ENCODE data around the gene ILF3. TPM values are rescaled to one million over a fixed set of nuclear protein-coding genes. Genes with fewer than 3 reads are reported as not detected.

The ILF3 gene
- total and polyA plus RNA-seq, 2 donors from 2014 or later = 58.3 to 206 TPM

GRCh38 chr19:10681658-10682057, 27.5 kb downstream of the ILF3 start:
- H3K27me3 ChIP-seq (ENCODE audit: control insufficient read depth, insufficient read depth, low read length) = no peaks in the 10 kb centered on the region
- intact Hi-C loops (cut with DNase I) = no loop called here
- H3K4me1 ChIP-seq (ENCODE audit: control insufficient read depth in 2 of 3, insufficient read depth in 2 of 3, low read depth in 1 of 3, low read length in 3 of 3) = no peaks in the 10 kb centered on the region
- TF ChIP-seq, protein P1, sequence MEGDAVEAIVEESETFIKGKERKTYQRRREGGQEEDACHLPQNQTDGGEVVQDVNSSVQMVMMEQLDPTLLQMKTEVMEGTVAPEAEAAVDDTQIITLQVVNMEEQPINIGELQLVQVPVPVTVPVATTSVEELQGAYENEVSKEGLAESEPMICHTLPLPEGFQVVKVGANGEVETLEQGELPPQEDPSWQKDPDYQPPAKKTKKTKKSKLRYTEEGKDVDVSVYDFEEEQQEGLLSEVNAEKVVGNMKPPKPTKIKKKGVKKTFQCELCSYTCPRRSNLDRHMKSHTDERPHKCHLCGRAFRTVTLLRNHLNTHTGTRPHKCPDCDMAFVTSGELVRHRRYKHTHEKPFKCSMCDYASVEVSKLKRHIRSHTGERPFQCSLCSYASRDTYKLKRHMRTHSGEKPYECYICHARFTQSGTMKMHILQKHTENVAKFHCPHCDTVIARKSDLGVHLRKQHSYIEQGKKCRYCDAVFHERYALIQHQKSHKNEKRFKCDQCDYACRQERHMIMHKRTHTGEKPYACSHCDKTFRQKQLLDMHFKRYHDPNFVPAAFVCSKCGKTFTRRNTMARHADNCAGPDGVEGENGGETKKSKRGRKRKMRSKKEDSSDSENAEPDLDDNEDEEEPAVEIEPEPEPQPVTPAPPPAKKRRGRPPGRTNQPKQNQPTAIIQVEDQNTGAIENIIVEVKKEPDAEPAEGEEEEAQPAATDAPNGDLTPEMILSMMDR (IDR thresholded peaks at IDR 0.05; ENCODE audit: borderline replicate concordance, extremely low read depth, insufficient read depth) = no peak
- H3K36me3 ChIP-seq (ENCODE audit: control insufficient read depth in 2 of 3, insufficient read depth in 3 of 3, low read length in 3 of 3) = peaks cover 32 to 89% (median 69%) of the 10 kb centered on the region in 3 donors
- no peak overlapping the region for H3K4me3 ChIP-seq (ENCODE audit: low read length in 3 of 3)
- no peak overlapping the region for H3K9ac ChIP-seq (ENCODE audit: low read length in 3 of 3)
- no peak for FAIRE-seq
- H3K27ac ChIP-seq (ENCODE audit: low read depth in 2 of 2, low read length in 2 of 2) = no peak overlapping the region
- no peak for DNase-seq
- H3K9me3 ChIP-seq (ENCODE audit: control insufficient read depth in 2 of 3, insufficient read depth in 1 of 3, low read length in 3 of 3) = no peaks in the 10 kb centered on the region

GRCh38 chr19:10682397-10683063, 28.4 kb downstream of the ILF3 start:
- no peaks in the 10 kb centered on the region for H3K4me1 ChIP-seq (ENCODE audit: control insufficient read depth in 2 of 3, insufficient read depth in 2 of 3, low read depth in 1 of 3, low read length in 3 of 3)
- TF ChIP-seq, protein P1 (IDR thresholded peaks at IDR 0.05; ENCODE audit: borderline replicate concordance, extremely low read depth, insufficient read depth) = no peak
- no peak for DNase-seq
- no peak overlapping the region for H3K27ac ChIP-seq (ENCODE audit: low read depth in 2 of 2, low read length in 2 of 2)
- no peak for FAIRE-seq
- no peaks in the 10 kb centered on the region for H3K27me3 ChIP-seq (ENCODE audit: control insufficient read depth, insufficient read depth, low read length)
- no peak overlapping the region for H3K9ac ChIP-seq (ENCODE audit: low read length in 3 of 3)
- no peak overlapping the region for H3K4me3 ChIP-seq (ENCODE audit: low read length in 3 of 3)
- no peaks in the 10 kb centered on the region for H3K9me3 ChIP-seq (ENCODE audit: control insufficient read depth in 2 of 3, insufficient read depth in 1 of 3, low read length in 3 of 3)
- peaks cover 26 to 87% (median 65%) of the 10 kb centered on the region in 3 donors for H3K36me3 ChIP-seq (ENCODE audit: control insufficient read depth in 2 of 3, insufficient read depth in 3 of 3, low read length in 3 of 3)
- intact Hi-C loops (cut with DNase I) = no loop called here

GRCh38 chr19:10683064-10683426, 28.9 kb downstream of the ILF3 start:
- Histone ChIP-seq H3K36me3 (ENCODE audit: control insufficient read depth in 2 of 3, insufficient read depth in 3 of 3, low read length in 3 of 3) (peaks cover 24 to 81% (median 60%) of the 10 kb centered on the region in 3 donors), H3K4me1 (ENCODE audit: control insufficient read depth in 2 of 3, insufficient read depth in 2 of 3, low read depth in 1 of 3, low read length in 3 of 3) (no peaks in the 10 kb centered on the region), H3K9me3 (ENCODE audit: control insufficient read depth in 2 of 3, insufficient read depth in 1 of 3, low read length in 3 of 3) (no peaks in the 10 kb centered on the region), H3K27ac (ENCODE audit: low read depth in 2 of 2, low read length in 2 of 2) (no peak overlapping the region), H3K27me3 (ENCODE audit: control insufficient read depth, insufficient read depth, low read length) (no peaks in the 10 kb centered on the region), H3K4me3 (ENCODE audit: low read length in 3 of 3) (no peak overlapping the region), H3K9ac (ENCODE audit: low read length in 3 of 3) (no peak overlapping the region)
- no peak for FAIRE-seq
- TF ChIP-seq, protein P1 (IDR thresholded peaks at IDR 0.05; ENCODE audit: borderline replicate concordance, extremely low read depth, insufficient read depth) = no peak
- DNase-seq = no peak
- intact Hi-C loops (cut with DNase I) = no loop called here

GRCh38 chr19:10683582-10683981, 29.4 kb downstream of the ILF3 start:
- H3K4me3 ChIP-seq (ENCODE audit: low read length in 3 of 3) = no peak overlapping the region
- H3K9ac ChIP-seq (ENCODE audit: low read length in 3 of 3) = no peak overlapping the region
- TF ChIP-seq, protein P1 (IDR thresholded peaks at IDR 0.05; ENCODE audit: borderline replicate concordance, extremely low read depth, insufficient read depth) = no peak
- intact Hi-C loops (cut with DNase I) = no loop called here
- H3K36me3 ChIP-seq (ENCODE audit: control insufficient read depth in 2 of 3, insufficient read depth in 3 of 3, low read length in 3 of 3) = peaks cover 23 to 80% (median 56%) of the 10 kb centered on the region in 3 donors
- no peak for FAIRE-seq
- H3K9me3 ChIP-seq (ENCODE audit: control insufficient read depth in 2 of 3, insufficient read depth in 1 of 3, low read length in 3 of 3) = no peaks in the 10 kb centered on the region
- no peaks in the 10 kb centered on the region for H3K4me1 ChIP-seq (ENCODE audit: control insufficient read depth in 2 of 3, insufficient read depth in 2 of 3, low read depth in 1 of 3, low read length in 3 of 3)
- no peaks in the 10 kb centered on the region for H3K27me3 ChIP-seq (ENCODE audit: control insufficient read depth, insufficient read depth, low read length)
- DNase-seq = no peak
- no peak overlapping the region for H3K27ac ChIP-seq (ENCODE audit: low read depth in 2 of 2, low read length in 2 of 2)
